NCI-H2227 (cell line): ENCODE results near the gene SLC25A21.
A peak's percentile ranks its signal among the peaks of the same experiment; 100 is the strongest.

Source experiments
- DNase-seq: peaks from one replicate; lab custom pipeline; 2025; ENCODE audit not compliant: unreplicated experiment; lab: John Stamatoyannopoulos, UW

Gene SLC25A21

GRCh38 chr14:36656687-36657398 lies 515.6 kb downstream of the SLC25A21 start:
- DNase-seq, result no peak

DNA sequence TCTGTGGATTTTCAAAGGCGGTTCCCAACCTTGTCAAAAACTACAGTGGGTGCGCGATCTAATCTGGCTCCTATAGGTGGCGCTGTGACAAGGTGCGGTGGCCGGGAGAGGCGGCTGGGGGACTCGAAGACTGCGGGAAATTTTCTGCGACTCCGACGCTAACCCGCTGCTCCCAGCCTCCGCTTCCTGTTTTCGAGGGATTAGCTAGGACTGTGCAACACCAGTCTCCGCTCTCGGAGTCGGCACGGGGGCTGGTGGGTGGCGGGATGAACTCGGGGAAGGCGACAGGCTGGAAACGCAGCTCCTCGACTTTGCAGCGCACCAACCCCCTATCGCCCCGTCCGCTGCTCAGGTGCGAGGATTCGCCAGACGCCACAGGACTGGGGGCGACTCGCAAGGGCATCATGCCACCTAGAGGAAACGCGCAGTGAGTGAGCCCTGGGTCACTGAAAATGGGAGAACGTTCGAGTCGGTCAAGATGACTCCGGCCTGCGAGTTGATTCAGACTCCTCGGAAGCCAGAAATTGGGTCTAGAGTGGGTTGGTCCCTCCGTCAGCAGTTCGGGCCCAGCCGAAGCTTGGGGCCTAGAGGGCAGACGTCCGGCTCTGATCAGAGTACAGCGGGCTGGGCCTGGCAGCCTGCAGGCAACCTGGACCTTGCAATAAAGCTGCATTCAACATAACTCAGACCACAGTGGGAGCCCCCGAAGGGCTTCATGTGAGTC lies 516.3 kb downstream of the SLC25A21 start:
- no peak for DNase-seq

GRCh38 chr14:36655571-36655962 lies 516.8 kb downstream of the SLC25A21 start:
- DNase-seq, result no peak

DNA sequence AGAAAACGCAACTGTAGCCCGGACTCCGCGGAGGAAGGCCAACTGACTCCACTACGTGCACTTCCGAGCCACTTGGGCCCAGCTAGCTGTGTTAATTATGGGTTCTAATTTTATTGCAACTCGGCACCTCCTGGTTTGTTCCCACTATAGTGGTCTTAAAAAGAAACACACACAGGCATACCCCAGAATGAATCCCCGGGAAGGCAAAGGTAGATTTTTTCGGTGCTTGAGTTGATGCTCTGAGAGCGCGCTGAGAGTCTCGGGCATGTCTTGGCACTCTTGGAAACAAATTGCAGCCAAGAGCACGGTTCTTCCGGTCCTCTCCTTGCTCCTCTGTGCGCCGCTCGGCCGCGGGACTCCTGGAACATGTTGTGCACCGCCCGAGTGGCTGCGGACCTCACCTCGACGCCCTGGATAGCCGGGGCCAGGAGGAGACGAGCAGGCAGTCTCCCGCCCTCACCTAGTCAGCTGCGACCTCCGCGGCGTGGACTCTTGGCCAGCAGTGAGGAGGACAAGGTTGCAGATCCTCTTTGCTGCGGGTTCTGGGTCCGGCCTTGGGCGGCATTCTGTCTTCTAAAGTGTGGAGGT lies 517.5 kb downstream of the SLC25A21 start:
- DNase-seq, result no peak

- no peak for DNase-seq
Observed at GRCh38 chr14:36653962-36654793, 518.2 kb downstream of the SLC25A21 start.

GRCh38 chr14:36653413-36653812 lies 519.0 kb downstream of the SLC25A21 start:
- no peak for DNase-seq

DNA sequence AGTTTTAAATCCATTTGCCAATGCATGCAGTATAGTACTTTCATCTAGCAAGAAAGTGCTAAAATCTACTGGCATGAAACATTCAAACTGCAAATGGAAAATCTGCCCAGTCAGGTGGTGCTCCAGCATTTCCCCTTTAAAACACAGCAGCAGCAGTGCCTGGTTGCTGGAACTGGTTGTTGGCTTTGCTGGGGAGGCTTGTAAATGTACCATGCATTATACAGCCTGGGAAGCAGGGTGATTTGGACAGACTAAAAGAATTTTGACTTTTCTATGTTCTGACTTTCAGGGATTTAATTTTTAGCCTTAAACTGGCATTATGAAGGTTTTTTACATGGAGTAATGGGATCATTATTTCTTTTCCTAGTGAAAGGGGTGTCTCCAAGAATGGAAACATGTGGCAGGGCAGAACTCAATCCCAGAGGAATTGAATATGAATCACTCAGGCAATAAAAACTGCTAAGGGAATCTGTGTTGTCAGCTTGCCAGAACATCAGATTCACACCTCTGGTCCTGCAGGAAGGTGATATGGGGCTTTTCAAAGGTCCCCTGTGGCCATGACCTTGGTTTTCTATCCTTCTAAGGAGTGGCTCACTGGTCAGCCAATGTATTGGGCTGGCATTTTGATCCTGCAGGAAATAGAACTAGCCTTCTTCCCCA lies 519.7 kb downstream of the SLC25A21 start:
- DNase-seq, result no peak

GRCh38 chr14:36649872-36650650 lies 522.3 kb downstream of the SLC25A21 start:
- no peak for DNase-seq

DNA sequence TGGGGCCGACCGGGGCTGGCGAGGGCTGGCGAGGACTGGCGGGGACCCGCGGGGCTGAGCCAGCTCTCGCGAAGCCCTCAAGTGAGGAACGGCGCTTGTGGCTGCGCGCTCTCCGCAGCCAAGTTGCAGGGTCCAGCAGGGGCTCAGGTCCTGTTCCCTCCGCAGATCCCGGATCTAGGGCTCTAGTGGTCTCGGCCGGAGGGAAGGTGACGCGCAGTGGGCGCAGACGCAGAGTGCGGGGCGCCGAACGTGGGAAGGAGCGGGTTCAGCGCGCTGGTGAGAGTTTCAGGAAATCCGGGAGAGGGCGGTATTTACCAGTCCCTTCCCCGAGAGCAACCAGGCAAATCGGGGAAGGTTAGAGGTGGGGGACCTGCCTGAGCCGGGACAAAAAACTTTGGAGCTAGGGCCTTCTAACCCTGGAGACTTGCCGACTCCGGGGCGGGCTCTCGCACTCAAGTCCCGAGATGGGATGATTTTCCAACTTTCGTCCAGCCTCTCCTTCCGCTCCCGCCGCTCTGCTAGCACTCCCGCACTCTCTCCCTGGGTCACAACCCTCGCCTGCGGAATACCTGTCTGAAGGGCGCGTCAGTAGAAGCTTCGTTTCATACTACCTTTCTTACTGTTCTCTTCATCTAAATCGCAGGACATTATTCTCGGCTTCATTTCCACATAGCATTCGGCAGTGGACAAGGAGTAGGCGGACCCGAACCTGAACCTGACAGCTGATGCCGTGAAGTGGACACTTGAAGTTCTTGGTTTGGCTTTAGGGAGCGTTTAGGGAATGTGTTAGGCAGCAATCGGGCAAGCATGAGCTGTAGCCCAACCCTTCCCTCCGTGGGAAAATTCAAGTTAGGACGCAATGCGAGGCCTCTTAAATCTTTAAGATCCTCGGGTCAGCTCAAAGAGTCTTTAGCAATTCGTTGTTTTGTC lies 524.3 kb downstream of the SLC25A21 start:
- DNase-seq, result peak; percentile 69

- DNase-seq, result no peak
Observed at GRCh38 chr14:36647417-36647823, 525.0 kb downstream of the SLC25A21 start.

GRCh38 chr14:36646664-36647416 lies 525.6 kb downstream of the SLC25A21 start:
- peak; percentile 46 for DNase-seq

- no peak for DNase-seq
Observed at GRCh38 chr14:36633580-36633979, 538.8 kb downstream of the SLC25A21 start.
